HG03442 (cell line): ENCODE results near the gene TSHR.
"Not testable (repeated sequence)": the region's sequence is repeated elsewhere in the genome, so short reads cannot be mapped to it uniquely, and the experiment has no call there.

Source experiments
- ATAC-seq: cut with Tn5 transposase; IDR thresholded peaks from one replicate; pipeline ENCODE4 v1.9.1; 2021; ENCODE audit warnings: mild to moderate bottlenecking, moderate library complexity; ENCODE audit not compliant: unreplicated experiment

The TSHR gene

GRCh38 chr14:80955416-80955941, at the start of gene TSHR:
TSHR (plus strand) TSS chr14:80955621; CDS start chr14:80955681, 60 bp downstream.
- no peak for ATAC-seq

GRCh38 chr14:80906336-80906735, 49.1 kb upstream of the TSHR start:
- no peak for ATAC-seq

- no peak for ATAC-seq
Measured at GRCh38 chr14:80906946-80907345, 48.5 kb upstream of the TSHR start.

- not testable (repeated sequence) for ATAC-seq
Measured at GRCh38 chr14:80912013-80912412, 43.4 kb upstream of the TSHR start.

- no peak for ATAC-seq
Measured at GRCh38 chr14:80919622-80920021, 35.8 kb upstream of the TSHR start.

GRCh38 chr14:80923368-80923767, 32.1 kb upstream of the TSHR start:
- no peak for ATAC-seq

GRCh38 chr14:80924365-80925103, 30.9 kb upstream of the TSHR start:
- ATAC-seq: no peak

- ATAC-seq: no peak
Measured at GRCh38 chr14:80926397-80927082, 28.9 kb upstream of the TSHR start.

- no peak for ATAC-seq
Measured at GRCh38 chr14:80927083-80927989, 28.1 kb upstream of the TSHR start.

GRCh38 chr14:80930095-80930494, 25.3 kb upstream of the TSHR start:
- peak; percentile 25 for ATAC-seq

- ATAC-seq: peak; percentile 98
Measured at GRCh38 chr14:80930836-80931389, 24.5 kb upstream of the TSHR start.

- no peak for ATAC-seq
Measured at GRCh38 chr14:80933282-80933681, 22.1 kb upstream of the TSHR start.

GRCh38 chr14:80933686-80934085, 21.7 kb upstream of the TSHR start:
- ATAC-seq: no peak

- ATAC-seq: no peak
Measured at GRCh38 chr14:80940146-80940545, 15.3 kb upstream of the TSHR start.

- ATAC-seq: peak; percentile 97
Measured at GRCh38 chr14:80941241-80942185, 13.9 kb upstream of the TSHR start, which contains the start of gene CEP128. CEP128 (minus strand) TSS chr14:80941738.

GRCh38 chr14:80942191-80942600, 13.2 kb upstream of the TSHR start:
- ATAC-seq: peak; percentile 3

- ATAC-seq: no peak
Measured at GRCh38 chr14:80944861-80945617, 10.4 kb upstream of the TSHR start.

GRCh38 chr14:80946187-80946586, 9.2 kb upstream of the TSHR start:
- ATAC-seq: no peak

GRCh38 chr14:80946797-80947196, 8.6 kb upstream of the TSHR start:
- no peak for ATAC-seq
